GM23248 (cell line): ENCODE measurements around the gene PROK1. TPM values are rescaled to one million over a fixed set of nuclear protein-coding genes. Genes with fewer than 3 reads are reported as not detected.
"Not testable (repeated sequence)": the region's sequence is repeated elsewhere in the genome, so short reads cannot be mapped to it uniquely, and the experiment has no call there.

Experiments
- DNase-seq: peaks from one replicate; pipeline ENCODE4 v3.0.0-alpha.2; 2015
- H2AFZ ChIP-seq: fragments of 200-600 bp; sonication (generic); 2 replicates; pipeline ENCODE4 v1.6.1; 2016; ENCODE audit warnings: antibody characterized with exemption
- H3F3A ChIP-seq: fragments of 200-600 bp; sonication (generic); 2 replicates; pipeline ENCODE4 v1.6.1; 2016; ENCODE audit warnings: mild to moderate bottlenecking, antibody characterized with exemption, mixed run types; ENCODE audit not compliant: insufficient read depth
- H3K27ac ChIP-seq: fragments of 200-600 bp; sonication (generic); 2 replicates; pipeline ENCODE4 v1.5.1; 2016; ENCODE audit warnings: mild to moderate bottlenecking
- H3K27me3 ChIP-seq: fragments of 200-600 bp; sonication (generic); replicated peaks from 2 replicates; pipeline ENCODE4 v1.6.1; 2016; ENCODE audit warnings: mild to moderate bottlenecking; ENCODE audit not compliant: insufficient read depth
- H3K36me3 ChIP-seq: fragments of 200-600 bp; sonication (generic); 2 replicates; pipeline ENCODE4 v1.6.1; 2016; ENCODE audit warnings: low read depth, mild to moderate bottlenecking
- H3K4me1 ChIP-seq: fragments of 200-600 bp; sonication (generic); 2 replicates; pipeline ENCODE4 v1.6.1; 2016; ENCODE audit warnings: mild to moderate bottlenecking; ENCODE audit not compliant: insufficient read depth
- H3K4me2 ChIP-seq: fragments of 200-600 bp; sonication (generic); one replicate; pipeline ENCODE4 v1.6.1; 2016; ENCODE audit warnings: mild to moderate bottlenecking; ENCODE audit not compliant: unreplicated experiment
- H3K4me3 ChIP-seq: fragments of 200-600 bp; sonication (generic); 2 replicates; pipeline ENCODE4 v1.5.1; 2016; ENCODE audit warnings: mild to moderate bottlenecking
- H3K79me2 ChIP-seq: fragments of 200-600 bp; sonication (generic); 2 replicates; pipeline ENCODE4 v1.6.1; 2016; ENCODE audit warnings: mild to moderate bottlenecking; ENCODE audit not compliant: insufficient read depth
- H3K9ac ChIP-seq: fragments of 200-600 bp; sonication (generic); 2 replicates; pipeline ENCODE4 v1.6.1; 2016; ENCODE audit warnings: mild to moderate bottlenecking
- H3K9me2 ChIP-seq: fragments of 200-600 bp; sonication (generic); 2 replicates; pipeline ENCODE4 v1.6.1; 2016; ENCODE audit warnings: mixed run types, mild to moderate bottlenecking, moderate library complexity; ENCODE audit not compliant: insufficient read depth
- H3K9me3 ChIP-seq: fragments of 200-600 bp; sonication (generic); one replicate; pipeline ENCODE4 v1.6.1; 2017; ENCODE audit warnings: low read depth
- H4K20me1 ChIP-seq: fragments of 200-600 bp; sonication (generic); 2 replicates; pipeline ENCODE4 v1.6.0; 2016; ENCODE audit not compliant: insufficient read depth
- EZH2 ChIP-seq: fragments of 200-600 bp; sonication (generic); IDR thresholded peaks from 2 replicates; pipeline ENCODE4 v1.6.1; 2018; ENCODE audit warnings: antibody characterized with exemption, mild to moderate bottlenecking; ENCODE audit not compliant: insufficient read depth, poor library complexity, severe bottlenecking
- EZH2phosphoT487 ChIP-seq: fragments of 200-600 bp; sonication (generic); IDR thresholded peaks from 2 replicates; pipeline ENCODE4 v1.6.1; 2018; ENCODE audit warnings: antibody characterized with exemption, moderate library complexity, mild to moderate bottlenecking, low read depth; ENCODE audit not compliant: insufficient read depth
- WGBS, 2 experiments: methylation state at CpG; one replicate each; pipeline ENCODE4 v1.1.6; 2015 to 2017; ENCODE audit warnings: low lambda C conversion rate in 2 of 2, low coverage in 1 of 2; ENCODE audit errors: missing lambda C conversion rate in 2 of 2; 5-methylcytosine and 5-hydroxymethylcytosine counted together
- in situ Hi-C: fragments of 300-500 bp; cut with MboI; formaldehyde crosslinking; loops from 2 replicates; pipeline ENCODE4 v1.15.0; 2020
- polyA plus RNA-seq: library from polyadenylated mRNA; unstranded; fragments of >200 nt; fragmentation: Nextera tagmentation; extraction: Ambion mirVana; gene quantifications from 2 replicates; pipeline ENCODE4 v1.2.1, GENCODE V29; 2016
- total RNA-seq: library from RNA; depleted of rRNA; stranded (reverse); fragments of >200 nt; shearing (Covaris generic); gene quantifications from 2 replicates; pipeline ENCODE4 v1.2.3, GENCODE V29; 2014

PROK1 gene
- total and polyA plus RNA-seq, 2 experiments from 2014 or later = not detected

GRCh38 chr1:110434946-110435345 is 16.0 kb upstream of the PROK1 start:
- Histone ChIP-seq H3F3A (no peaks in the 10 kb centered on the region), H4K20me1 (no peaks in the 10 kb centered on the region), H3K4me1 (no peaks in the 10 kb centered on the region), H3K9me2 (no peaks in the 10 kb centered on the region), H3K9ac (no peak overlapping the region), H2AFZ (no peak overlapping the region), H3K4me3 (no peak overlapping the region), H3K27ac (no peak overlapping the region), H3K79me2 (no peaks in the 10 kb centered on the region), H3K27me3 (no peaks in the 10 kb centered on the region; the same call in 1 of the 2 replicates), H3K4me2 (no peak overlapping the region), H3K9me3 (no peaks in the 10 kb centered on the region), H3K36me3 (no peaks in the 10 kb centered on the region)
- DNase-seq = no peak
- TF ChIP-seq EZH2phosphoT487 (no peak), EZH2 (no peak)
- in situ Hi-C loops = no loop called here
- 78 to 94% methylated on average over 3 of the region's 3 CpGs for WGBS, 2 experiments

GRCh38 chr1:110436635-110437034 is 14.3 kb upstream of the PROK1 start:
- Histone ChIP-seq H3K4me1 (peaks cover 11% of the 10 kb centered on the region), H3K9me3 (no peaks in the 10 kb centered on the region), H3K4me2 (no peak overlapping the region), H3K27ac (no peak overlapping the region), H3K4me3 (no peak overlapping the region), H2AFZ (no peak overlapping the region), H3K27me3 (no peaks in the 10 kb centered on the region; the same call in 1 of the 2 replicates), H3F3A (0 out of 2 replicates have a peak, but pooled peaks cover 5% of the 10 kb centered on the region), H3K36me3 (no peaks in the 10 kb centered on the region), H4K20me1 (no peaks in the 10 kb centered on the region), H3K9me2 (no peaks in the 10 kb centered on the region), H3K79me2 (no peaks in the 10 kb centered on the region), H3K9ac (no peak overlapping the region)
- in situ Hi-C loops = no loop called here
- TF ChIP-seq EZH2 (no peak), EZH2phosphoT487 (no peak)
- 61 to 72% methylated on average over 7 of the region's 7 CpGs for WGBS, 2 experiments
- DNase-seq = peak; percentile 15

GRCh38 chr1:110437645-110438299 is 13.2 kb upstream of the PROK1 start:
- in situ Hi-C loops, H3K27ac ChIP-seq, H3K79me2 ChIP-seq, H2AFZ ChIP-seq, DNase-seq, H3K9me3 ChIP-seq, H3K27me3 ChIP-seq, H3K9me2 ChIP-seq, H3K36me3 ChIP-seq, H4K20me1 ChIP-seq, H3K4me2 ChIP-seq, H3K4me3 ChIP-seq, H3F3A ChIP-seq, H3K9ac ChIP-seq: not testable (repeated sequence)
- 48 to 57% methylated on average over 9 of the region's 9 CpGs for WGBS, 2 experiments
- peaks cover 11% of the 10 kb centered on the region for H3K4me1 ChIP-seq

- Histone ChIP-seq H3K9me3 (no peaks in the 10 kb centered on the region), H3K9me2 (no peaks in the 10 kb centered on the region), H3K36me3 (no peaks in the 10 kb centered on the region), H3F3A (0 out of 2 replicates have a peak, but pooled peaks cover 5% of the 10 kb centered on the region), H3K27ac (no peak overlapping the region), H2AFZ (no peak overlapping the region), H3K4me2 (no peak overlapping the region), H3K9ac (no peak overlapping the region), H3K79me2 (no peaks in the 10 kb centered on the region), H4K20me1 (no peaks in the 10 kb centered on the region), H3K27me3 (no peaks in the 10 kb centered on the region), H3K4me3 (no peak overlapping the region), H3K4me1 (peaks cover 11% of the 10 kb centered on the region)
- no peak for TF ChIP-seq EZH2
- no peak for TF ChIP-seq EZH2phosphoT487
- WGBS, 2 experiments = 64 to 69% methylated on average over 4 of the region's 4 CpGs
- no peak for DNase-seq
- in situ Hi-C loops = no loop called here
Observed at GRCh38 chr1:110438893-110439292, 12.1 kb upstream of the PROK1 start.

- H3K27me3 ChIP-seq, H3K79me2 ChIP-seq, DNase-seq, H3F3A ChIP-seq, H3K36me3 ChIP-seq, H3K9ac ChIP-seq, H3K4me3 ChIP-seq, H3K9me2 ChIP-seq, H2AFZ ChIP-seq, in situ Hi-C loops, H4K20me1 ChIP-seq, H3K4me2 ChIP-seq, H3K27ac ChIP-seq, H3K9me3 ChIP-seq: not testable (repeated sequence)
- peaks cover 11% of the 10 kb centered on the region for H3K4me1 ChIP-seq
- 94 to 96% methylated on average over 3 of the region's 3 CpGs for WGBS, 2 experiments
Observed at GRCh38 chr1:110439873-110440272, 11.1 kb upstream of the PROK1 start.
